ENCODE measurements around the gene SLC9A5. TPM values are rescaled to one million over a fixed set of nuclear protein-coding genes. Genes with fewer than 3 reads are reported as not detected.

SLC9A5 gene
- total RNA-seq, 4 donors from 2014 or later: 0.55 to 4.5 (median 1.5) TPM

- Histone ChIP-seq H3K27ac (no peak overlapping the region), H3K36me3 (no peaks in the 10 kb centered on the region), H3K27me3 (no peaks in the 10 kb centered on the region), H3K9me3 (no peaks in the 10 kb centered on the region), H3K4me1 (no peaks in the 10 kb centered on the region), H3K4me3 (no peak overlapping the region)
- in situ Hi-C loops (cut with MboI; ENCODE audit: low pct_ligation_motif_present in 1 of 4, low pct_unique_long_range_greater_than_20kb in 1 of 4, low sequenced_read_pairs in 3 of 4): no loop called here
- intact Hi-C loops (cut with DNase I; ENCODE audit: low total_unique reads): no loop called here
- no peak for TF ChIP-seq EP300 (IDR thresholded peaks at IDR 0.05; ENCODE audit: low read depth)
- no peak for TF ChIP-seq POLR2A (IDR thresholded peaks at IDR 0.05)
- no peak for TF ChIP-seq POLR2AphosphoS5 (IDR thresholded peaks at IDR 0.05)
- no peak for TF ChIP-seq CTCF (IDR thresholded peaks at IDR 0.05)
- WGBS, 2 donors (ENCODE audit: low coverage in 1 of 2): 80% methylated on average over 8 of the region's 8 CpGs; no CpG with 5 or more reads in 1 of the 2 donors
- no peak for DNase-seq
Measured at GRCh38 chr16:67213197-67214019, 35.4 kb upstream of the SLC9A5 start.

GRCh38 chr16:67215706-67216105 is 33.1 kb upstream of the SLC9A5 start:
- H3K4me1 ChIP-seq: no peaks in the 10 kb centered on the region
- intact Hi-C loops (cut with DNase I; ENCODE audit: low total_unique reads) (no loop called here), in situ Hi-C loops (cut with MboI; ENCODE audit: low pct_ligation_motif_present in 1 of 4, low pct_unique_long_range_greater_than_20kb in 1 of 4, low sequenced_read_pairs in 3 of 4) (no loop called here)
- 72% methylated on average over 5 of the region's 5 CpGs; no CpG with 5 or more reads in 1 of the 2 donors for WGBS, 2 donors (ENCODE audit: low coverage in 1 of 2)
- no peak overlapping the region for H3K4me3 ChIP-seq
- H3K36me3 ChIP-seq: no peaks in the 10 kb centered on the region
- H3K9me3 ChIP-seq: no peaks in the 10 kb centered on the region
- DNase-seq: no peak
- TF ChIP-seq EP300 (IDR thresholded peaks at IDR 0.05; ENCODE audit: low read depth) (no peak), POLR2AphosphoS5 (IDR thresholded peaks at IDR 0.05) (no peak), CTCF (IDR thresholded peaks at IDR 0.05) (no peak), POLR2A (IDR thresholded peaks at IDR 0.05) (no peak)
- no peak overlapping the region for H3K27ac ChIP-seq
- no peaks in the 10 kb centered on the region for H3K27me3 ChIP-seq

- H3K4me3 ChIP-seq: no peak overlapping the region
- H3K27me3 ChIP-seq: no peaks in the 10 kb centered on the region
- no peak for TF ChIP-seq POLR2A (IDR thresholded peaks at IDR 0.05)
- no peak for TF ChIP-seq EP300 (IDR thresholded peaks at IDR 0.05; ENCODE audit: low read depth)
- no peak for TF ChIP-seq POLR2AphosphoS5 (IDR thresholded peaks at IDR 0.05)
- intact Hi-C loops (cut with DNase I; ENCODE audit: low total_unique reads) (no loop called here), in situ Hi-C loops (cut with MboI; ENCODE audit: low pct_ligation_motif_present in 1 of 4, low pct_unique_long_range_greater_than_20kb in 1 of 4, low sequenced_read_pairs in 3 of 4) (no loop called here)
- no peak for DNase-seq
- whole genome bisulfite sequencing, 2 donors (ENCODE audit: low coverage in 1 of 2): 59 to 72% methylated on average over 9 to 18 of the region's 18 CpGs
- H3K4me1 ChIP-seq: no peaks in the 10 kb centered on the region
- H3K27ac ChIP-seq: peak overlapping the region in 2 of 4 donors; percentile 33 to 34
- H3K36me3 ChIP-seq: no peaks in the 10 kb centered on the region
- H3K9me3 ChIP-seq: no peaks in the 10 kb centered on the region
Measured at GRCh38 chr16:67216612-67217490, 31.9 kb upstream of the SLC9A5 start.

- no peak for TF ChIP-seq EP300 (IDR thresholded peaks at IDR 0.05; ENCODE audit: low read depth)
- TF ChIP-seq CTCF (IDR thresholded peaks at IDR 0.05): no peak
- TF ChIP-seq POLR2A (IDR thresholded peaks at IDR 0.05): no peak
- no peak for TF ChIP-seq POLR2AphosphoS5 (IDR thresholded peaks at IDR 0.05)
- Histone ChIP-seq H3K4me1 (peaks cover 7 to 21% (median 16%) of the 10 kb centered on the region in 4 donors), H3K4me3 (no peak overlapping the region), H3K9me3 (no peaks in the 10 kb centered on the region), H3K27me3 (no peaks in the 10 kb centered on the region), H3K36me3 (peaks cover 0 to 5% (median under 1%) of the 10 kb centered on the region in 4 donors), H3K27ac (no peak overlapping the region)
- in situ Hi-C loops (cut with MboI; ENCODE audit: low pct_ligation_motif_present in 1 of 4, low pct_unique_long_range_greater_than_20kb in 1 of 4, low sequenced_read_pairs in 3 of 4) (no loop called here), intact Hi-C loops (cut with DNase I; ENCODE audit: low total_unique reads) (no loop called here)
- WGBS, 2 donors (ENCODE audit: low coverage in 1 of 2): 37 to 50% methylated on average over 2 to 3 of the region's 3 CpGs
- DNase-seq: no peak
Measured at GRCh38 chr16:67223992-67224391, 24.8 kb upstream of the SLC9A5 start.

All from transverse colon (tissue), 4 donors.